H1 (cell line): ENCODE measurements around the gene SCYL3.

ENCODE experiments used
- BRCA1 ChIP-seq: IDR thresholded peaks from 2 replicates; pipeline ENCODE4 v1.6.1; 2012; ENCODE audit warnings: low read depth, low read length, improper control_type of control experiment
- CEBPB ChIP-seq: IDR thresholded peaks from 2 replicates; pipeline ENCODE4 v1.6.1; 2012; ENCODE audit warnings: low read depth, low read length
- CHD2 ChIP-seq: IDR thresholded peaks from 2 replicates; pipeline ENCODE4 v1.6.1; 2012; ENCODE audit warnings: low read length, improper control_type of control experiment
- CHD7 ChIP-seq: fragments of 300-600 bp; sonication (generic); IDR thresholded peaks from 2 replicates; pipeline ENCODE4 v1.7.1; 2012; ENCODE audit warnings: low read length, moderate library complexity, mild to moderate bottlenecking, inconsistent platforms; ENCODE audit not compliant: insufficient replicate concordance
- CTCF ChIP-seq, 3 experiments: IDR thresholded peaks; 1 replicate in 2 of 3; 2 replicates in 1 of 3; pipeline versions ENCODE4 v1.5.1 to v1.6.1; 2011; ENCODE audit warnings: low read length in 3 of 3, mild to moderate bottlenecking in 3 of 3, inconsistent platforms in 2 of 3, low read depth in 1 of 3, moderate library complexity in 1 of 3; ENCODE audit not compliant: insufficient read depth in 1 of 3; ENCODE audit errors: control extremely low read depth in 1 of 3
- EP300 ChIP-seq, 2 experiments: IDR thresholded peaks; 1 replicate in 1 of 2; 2 replicates in 1 of 2; pipeline ENCODE4 v1.6.1; 2011 to 2012; ENCODE audit warnings: low read depth in 2 of 2, low read length in 2 of 2, mild to moderate bottlenecking in 2 of 2, borderline replicate concordance in 1 of 2, inconsistent platforms in 1 of 2, moderate library complexity in 1 of 2
- JUND ChIP-seq: IDR thresholded peaks from 2 replicates; pipeline ENCODE4 v1.6.1; 2011; ENCODE audit warnings: mild to moderate bottlenecking, improper control_type of control experiment, low read length
- POLR2A ChIP-seq, 2 experiments: IDR thresholded peaks; 1 replicate in 1 of 2; 2 replicates in 1 of 2; pipeline ENCODE4 v1.6.1; 2011; ENCODE audit warnings: low read depth in 2 of 2, low read length in 2 of 2, mild to moderate bottlenecking in 2 of 2; ENCODE audit errors: control extremely low read depth in 1 of 2
- POLR2AphosphoS5 ChIP-seq: IDR thresholded peaks from 2 replicates; pipeline ENCODE4 v1.6.1; 2011; ENCODE audit warnings: low read depth, low read length
- RAD21 ChIP-seq, 2 experiments: IDR thresholded peaks in 1 of 2; conservative IDR thresholded peaks in 1 of 2; 2 replicates each; pipeline ENCODE4 v1.6.1; 2011; ENCODE audit warnings: low read depth in 2 of 2, low read length in 2 of 2, improper control_type of control experiment in 1 of 2, inconsistent platforms in 1 of 2, mild to moderate bottlenecking in 1 of 2, moderate library complexity in 1 of 2
- RFX5 ChIP-seq: IDR thresholded peaks from 2 replicates; pipeline ENCODE4 v1.6.1; 2011; ENCODE audit warnings: low read depth, low read length, improper control_type of control experiment, borderline replicate concordance

- no peak for TF ChIP-seq POLR2AphosphoS5
- TF ChIP-seq CTCF (IDR thresholded peaks at IDR 0.05; ENCODE audit: control extremely low read depth in 1 of 3, insufficient read depth in 1 of 3, low read depth in 1 of 3, low read length in 3 of 3), result no peak
- no peak for TF ChIP-seq RAD21 (IDR thresholded peaks at IDR 0.05 in 1 of 2, conservative IDR thresholded peaks at IDR 0.05 in 1 of 2; ENCODE audit: low read depth in 2 of 2, low read length in 2 of 2)
- TF ChIP-seq JUND, result no peak
- no peak for TF ChIP-seq BRCA1
- TF ChIP-seq RFX5, result no peak
- TF ChIP-seq EP300 (IDR thresholded peaks at IDR 0.05; ENCODE audit: borderline replicate concordance in 1 of 2, low read depth in 2 of 2, low read length in 2 of 2), result no peak
- no peak for TF ChIP-seq POLR2A (IDR thresholded peaks at IDR 0.05; ENCODE audit: control extremely low read depth in 1 of 2, low read depth in 2 of 2, low read length in 2 of 2)
- no peak for TF ChIP-seq CHD2
- TF ChIP-seq CHD7, result no peak
- no peak for TF ChIP-seq CEBPB
Measured at GRCh38 chr1:169918927-169919326, 25.2 kb upstream of the SCYL3 start.
